ENCODE data around the gene DCLK2. TPM values are rescaled to one million over a fixed set of nuclear protein-coding genes. Genes with fewer than 3 reads are reported as not detected.
A peak's percentile ranks its signal among the peaks of the same experiment; 100 is the strongest.

DCLK2 gene
- polyA plus RNA-seq, 1 of the 3 experiments (the other 2 are of a cell fraction) = 10.1 TPM

- TF ChIP-seq FOXJ3 (CRISPR knock-in tag; IDR thresholded peaks at IDR 0.05) (no peak), TCF12 (IDR thresholded peaks at IDR 0.05) (peak; percentile 91), ELF1 (IDR thresholded peaks at IDR 0.05) (no peak), PBX3 (IDR thresholded peaks at IDR 0.05) (peak; percentile 72), TAF1 (IDR thresholded peaks at IDR 0.05; ENCODE audit: borderline replicate concordance, low read depth, low read length) (no peak), FOXM1 (IDR thresholded peaks at IDR 0.05; ENCODE audit: low read depth) (peak; percentile 89), CHD2 (IDR thresholded peaks at IDR 0.05; ENCODE audit: low read length, partially characterized antibody) (no peak), MEF2A (IDR thresholded peaks at IDR 0.05; ENCODE audit: borderline replicate concordance, low read depth) (peak; percentile 65), CTCF (IDR thresholded peaks at IDR 0.05) (no peak)
Measured at GRCh38 chr4:150237110-150237872, 159.0 kb downstream of the DCLK2 start (continued).

GRCh38 chr4:150238591-150238990 is 160.3 kb downstream of the DCLK2 start:
- Histone ChIP-seq H3K9me2 (no peaks in the 10 kb centered on the region), H4K20me1 (ENCODE audit: insufficient read depth) (no peaks in the 10 kb centered on the region), H3K4me2 (no peak overlapping the region), H3F3A (replicated peaks; ENCODE audit: insufficient read depth) (peaks cover 52% of the 10 kb centered on the region), H3K9ac (peak overlapping the region; percentile 61; the same call in 1 of the 2 replicates), H2AFZ (ENCODE audit: low read depth) (no peak overlapping the region), H3K4me1 (ENCODE audit: control insufficient read depth in 1 of 2, insufficient read depth in 2 of 2, low read depth in 1 of 2, low read length in 1 of 2) (peaks cover 26 to 32% of the 10 kb centered on the region in 2 experiments), H3K4me3 (ENCODE audit: low read depth in 2 of 2, low read length in 1 of 2) (no peak overlapping the region), H3K27ac (ENCODE audit: low read depth in 2 of 2, low read length in 1 of 2) (peak overlapping the region; percentile 89 to 96; a peak in 3 of 4 replicates), H3K27me3 (ENCODE audit: insufficient read depth) (no peaks in the 10 kb centered on the region), H3K9me3 (no peaks in the 10 kb centered on the region), H3K79me2 (ENCODE audit: insufficient read depth) (no peaks in the 10 kb centered on the region), H3K36me3 (replicated peaks in 1 of 2; ENCODE audit: control insufficient read depth in 1 of 2, insufficient read depth in 2 of 2, low read length in 1 of 2) (peaks cover 34 to 39% of the 10 kb centered on the region in 2 experiments)
- WGBS (ENCODE audit: low lambda C conversion rate) = 100% methylated on average over 1 of the region's 1 CpG
- ChIA-PET POLR2A (no interaction called here), CTCF (interaction anchor here (1.2 kb wide), 1 partner anchor 160 kb away, joined by 5 read pairs; the partner anchor contains the start of gene DCLK2)
- DNase-seq = no peak
- TF ChIP-seq ELF1 (IDR thresholded peaks at IDR 0.05) (no peak), USF2 (IDR thresholded peaks at IDR 0.05; ENCODE audit: borderline replicate concordance, low read depth, low read length) (no peak), RXRA (IDR thresholded peaks at IDR 0.05; ENCODE audit: borderline replicate concordance, low read depth) (no peak)

Measured in SK-N-SH (cell line).